Measurements from ENCODE around the gene SLC16A9.

DNA sequence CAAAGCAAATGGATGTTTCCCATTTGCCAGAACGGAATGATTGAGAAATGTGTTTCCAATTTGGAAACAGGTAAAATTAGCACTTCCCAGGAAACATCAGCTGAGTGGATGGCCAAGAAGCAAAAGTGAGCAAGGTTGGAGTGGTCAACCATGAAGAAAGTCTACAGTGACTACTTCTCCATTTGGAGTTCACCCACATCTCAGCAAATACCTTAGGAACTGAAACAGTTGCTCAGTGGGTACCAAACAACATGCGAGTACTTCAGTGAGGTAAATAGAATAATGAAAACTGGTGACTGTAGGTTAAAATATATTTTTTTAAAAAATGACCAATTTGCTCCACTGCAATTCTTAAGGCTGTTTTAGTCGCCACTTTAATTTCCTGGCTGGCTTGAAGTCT, 57.7 kb downstream of the SLC16A9 start:
- TF ChIP-seq, protein P1, sequence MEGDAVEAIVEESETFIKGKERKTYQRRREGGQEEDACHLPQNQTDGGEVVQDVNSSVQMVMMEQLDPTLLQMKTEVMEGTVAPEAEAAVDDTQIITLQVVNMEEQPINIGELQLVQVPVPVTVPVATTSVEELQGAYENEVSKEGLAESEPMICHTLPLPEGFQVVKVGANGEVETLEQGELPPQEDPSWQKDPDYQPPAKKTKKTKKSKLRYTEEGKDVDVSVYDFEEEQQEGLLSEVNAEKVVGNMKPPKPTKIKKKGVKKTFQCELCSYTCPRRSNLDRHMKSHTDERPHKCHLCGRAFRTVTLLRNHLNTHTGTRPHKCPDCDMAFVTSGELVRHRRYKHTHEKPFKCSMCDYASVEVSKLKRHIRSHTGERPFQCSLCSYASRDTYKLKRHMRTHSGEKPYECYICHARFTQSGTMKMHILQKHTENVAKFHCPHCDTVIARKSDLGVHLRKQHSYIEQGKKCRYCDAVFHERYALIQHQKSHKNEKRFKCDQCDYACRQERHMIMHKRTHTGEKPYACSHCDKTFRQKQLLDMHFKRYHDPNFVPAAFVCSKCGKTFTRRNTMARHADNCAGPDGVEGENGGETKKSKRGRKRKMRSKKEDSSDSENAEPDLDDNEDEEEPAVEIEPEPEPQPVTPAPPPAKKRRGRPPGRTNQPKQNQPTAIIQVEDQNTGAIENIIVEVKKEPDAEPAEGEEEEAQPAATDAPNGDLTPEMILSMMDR (IDR thresholded peaks at IDR 0.05) = no peak
- no peak for TF ChIP-seq POLR2AphosphoS5 (IDR thresholded peaks at IDR 0.05)
- TF ChIP-seq POLR2A (IDR thresholded peaks at IDR 0.05; ENCODE audit: low read depth) = no peak

Data from esophagus muscularis mucosa (tissue), 3 donors.